K562 (cell line): ENCODE results near the gene PSMC4. TPM values are rescaled to one million over a fixed set of nuclear protein-coding genes. Genes with fewer than 3 reads are reported as not detected.

ENCODE experiments used
- ATAC-seq: fragments of 200-7000 bp; cut with Tn5 transposase; 3 replicates; pipeline ENCODE4 v1.9.1; 2020; ENCODE audit warnings: moderate library complexity
- BruUV-seq: library from RNA; stranded (reverse); fragments of 400-500 nt; replicated peaks from 2 replicates; lab custom pipeline; 2021; lab: Mats Ljungman, UMichigan
- CTCF ChIA-PET: fragments of 300-600 bp; formaldehyde crosslinking; extraction: SDS; loops from one replicate; lab custom pipeline; 2021; ENCODE audit warnings: low intra/inter-chr PET ratio; lab: Yijun Ruan, JAX
- POLR2A ChIA-PET: fragments of 300-600, 350-650 bp; sonication (Branson Sonifier 250); formaldehyde crosslinking; extraction: SDS; loops from one replicate; lab custom pipeline; 2021; ENCODE audit warnings: antibody characterized with exemption, inconsistent platforms; lab: Yijun Ruan, JAX
- DNase-seq, 4 experiments: peaks; one replicate each; pipeline versions ENCODE4 v3.0.0 to v3.0.0-alpha.2; 2011 to 2018; ENCODE audit warnings: low spot score in 3 of 4, mixed read lengths in 3 of 4; ENCODE audit errors: extremely low read depth in 1 of 4
- FAIRE-seq: peaks from 2 replicates; lab custom pipeline; 2011; peaks lifted over from hg19 to GRCh38; lab: Jason Lieb, UNC
- H2AFZ ChIP-seq: 2 replicates; pipeline ENCODE4 v1.6.0; 2011; ENCODE audit warnings: low read depth, low read length, control low read depth, inconsistent platforms
- H3K27ac ChIP-seq: fragments of 200-600 bp; 3 replicates; pipeline ENCODE4 v1.8.0; 2011; ENCODE audit warnings: low read depth, mild to moderate bottlenecking, control low read depth, inconsistent platforms, low read length, moderate library complexity, mixed read lengths; ENCODE audit errors: extremely low read depth
- H3K27me3 ChIP-seq, 2 experiments: fragments of 300-600 bp in 1 of 2; 2 replicates in 1 of 2; 3 replicates in 1 of 2; pipeline versions ENCODE4 v1.6.0 to v1.8.0; 2011; ENCODE audit warnings: inconsistent platforms in 2 of 2, low read length in 2 of 2, mild to moderate bottlenecking in 1 of 2, mixed read lengths in 1 of 2, moderate library complexity in 1 of 2; ENCODE audit not compliant: control insufficient read depth in 2 of 2, insufficient read depth in 2 of 2
- H3K36me3 ChIP-seq: fragments of 300-600 bp; 3 replicates; pipeline ENCODE4 v1.8.0; 2011; ENCODE audit warnings: mild to moderate bottlenecking, low read length, inconsistent platforms; ENCODE audit not compliant: control insufficient read depth, insufficient read depth
- H3K4me1 ChIP-seq, 2 experiments: fragments of 200-600 bp in 1 of 2; replicated peaks in 1 of 2; 2 replicates in 1 of 2; 3 replicates in 1 of 2; pipeline versions ENCODE4 v1.5.1 to v1.8.0; 2011; ENCODE audit warnings: inconsistent platforms in 2 of 2, low read length in 2 of 2, mild to moderate bottlenecking in 1 of 2, mixed read lengths in 1 of 2, moderate library complexity in 1 of 2; ENCODE audit not compliant: control insufficient read depth in 2 of 2, insufficient read depth in 2 of 2
- H3K4me2 ChIP-seq: 2 replicates; pipeline ENCODE4 v1.6.1; 2011; ENCODE audit warnings: low read length, control low read depth, inconsistent platforms, mixed read lengths; ENCODE audit not compliant: insufficient read depth
- H3K4me3 ChIP-seq: fragments of 200-600 bp; sonication (generic), shearing (Covaris generic); 2 replicates; pipeline ENCODE4 v1.5.1; 2016; ENCODE audit warnings: control low read depth, inconsistent platforms
- H3K79me2 ChIP-seq: fragments of 200-600 bp; 3 replicates; pipeline ENCODE4 v1.8.0; 2011; ENCODE audit warnings: low read length, inconsistent platforms; ENCODE audit not compliant: control insufficient read depth, insufficient read depth
- H3K9ac ChIP-seq, 2 experiments: 2 replicates each; pipeline versions ENCODE4 v1.6.0 to v1.6.1; 2011; ENCODE audit warnings: low read depth in 2 of 2, low read length in 2 of 2, control low read depth in 1 of 2, inconsistent platforms in 1 of 2, mild to moderate bottlenecking in 1 of 2, mixed read lengths in 1 of 2; ENCODE audit not compliant: insufficient read depth in 1 of 2
- H3K9me1 ChIP-seq: one replicate; pipeline ENCODE4 v1.6.0; 2011; ENCODE audit warnings: inconsistent platforms, mild to moderate bottlenecking, low read length, moderate library complexity; ENCODE audit not compliant: control insufficient read depth, insufficient read depth
- H3K9me3 ChIP-seq: replicated peaks from 2 replicates; pipeline ENCODE4 v1.5.1; 2011; ENCODE audit warnings: low read depth, low read length, inconsistent platforms; ENCODE audit not compliant: control insufficient read depth, insufficient read depth
- H4K20me1 ChIP-seq: replicated peaks from 2 replicates; pipeline ENCODE4 v1.6.1; 2011; ENCODE audit warnings: low read length, inconsistent platforms, mixed read lengths; ENCODE audit not compliant: control insufficient read depth, insufficient read depth
- ARNT ChIP-seq, 2 experiments: fragments of 450-650 bp; IDR thresholded peaks; 2 replicates each; pipeline ENCODE4 v1.6.1; 2016; ENCODE audit warnings: mild to moderate bottlenecking in 1 of 2
- CGGBP1 ChIP-seq: fragments of 250-450 bp; sonication (Bioruptor Pico); IDR thresholded peaks from 2 replicates; pipeline ENCODE4 v1.9.0; 2021; ENCODE audit warnings: mild to moderate bottlenecking
- FOXJ2 ChIP-seq: fragments of 200-800 bp; sonication (Bioruptor generic); IDR thresholded peaks from 2 replicates; pipeline ENCODE4 v1.6.1; 2016; ENCODE audit warnings: missing genetic modification characterization, missing compliant biosample characterization
- GATAD2B ChIP-seq: fragments of 450-650 bp; IDR thresholded peaks from 2 replicates; pipeline ENCODE4 v1.6.1; 2017; ENCODE audit warnings: mild to moderate bottlenecking, borderline replicate concordance
- LCOR ChIP-seq: sonication (generic); formaldehyde crosslinking; IDR thresholded peaks from 2 replicates; pipeline ENCODE4 v1.8.0; 2022; ENCODE audit warnings: mild to moderate bottlenecking, missing genetic modification reagents
- MTA2 ChIP-seq: fragments of 450-650 bp; IDR thresholded peaks from 2 replicates; pipeline ENCODE4 v1.6.1; 2016; ENCODE audit warnings: low read depth
- MXI1 ChIP-seq: IDR thresholded peaks from 2 replicates; pipeline ENCODE4 v1.6.1; 2011; ENCODE audit warnings: low read depth, mild to moderate bottlenecking, improper control_type of control experiment, low read length
- RBM17 ChIP-seq: fragments of 200-400 bp; formaldehyde crosslinking; IDR thresholded peaks from 2 replicates; pipeline ENCODE4 v1.6.1; 2017; ENCODE audit warnings: low read depth, mild to moderate bottlenecking, low read length, borderline replicate concordance
- SMARCA4 ChIP-seq: fragments of 450-650 bp; IDR thresholded peaks from 2 replicates; pipeline ENCODE4 v1.6.1; 2016
- YBX1 ChIP-seq: fragments of 450-650 bp; IDR thresholded peaks from 2 replicates; pipeline ENCODE4 v1.7.1; 2016; ENCODE audit warnings: mild to moderate bottlenecking
- ZBTB7A ChIP-seq: IDR thresholded peaks from 2 replicates; pipeline ENCODE4 v1.6.1; 2011; ENCODE audit warnings: low read depth, mild to moderate bottlenecking, low read length, moderate library complexity, borderline replicate concordance; ENCODE audit not compliant: control insufficient read depth
- ZC3H4 ChIP-seq: sonication (generic); formaldehyde crosslinking; IDR thresholded peaks from 2 replicates; pipeline ENCODE4 v1.9.0; 2021; ENCODE audit warnings: missing genetic modification reagents, borderline replicate concordance
- ZNF12 ChIP-seq: sonication (generic); formaldehyde crosslinking; IDR thresholded peaks from 2 replicates; pipeline ENCODE4 v1.4.0; 2020; ENCODE audit warnings: mild to moderate bottlenecking, missing genetic modification reagents
- ZNF263 ChIP-seq: sonication (generic); formaldehyde crosslinking; IDR thresholded peaks from 2 replicates; pipeline ENCODE4 v1.8.0; 2022; ENCODE audit warnings: mild to moderate bottlenecking, missing genetic modification reagents, borderline replicate concordance
- ZNF583 ChIP-seq: fragments of 250-450 bp; sonication (Bioruptor Pico); IDR thresholded peaks from 2 replicates; pipeline ENCODE4 v1.4.0; 2020
- ZNF780A ChIP-seq: fragments of 250-450 bp; sonication (Bioruptor Pico); IDR thresholded peaks from 2 replicates; pipeline ENCODE4 v1.5.0; 2021; ENCODE audit warnings: mild to moderate bottlenecking
- WGBS: fragments of 100-300 bp; shearing (Covaris generic); methylation state at CpG from one replicate; pipeline ENCODE4 v1.1.6; 2016; ENCODE audit warnings: low coverage, mixed read lengths; ENCODE audit not compliant: insufficient coverage; ENCODE audit errors: missing lambda C conversion rate; 5-methylcytosine and 5-hydroxymethylcytosine counted together
- in situ Hi-C: fragments of 300-500 bp; cut with MboI; formaldehyde crosslinking; loops from 4 replicates; pipeline ENCODE4 v1.15.0; 2018; ENCODE audit warnings: inconsistent platforms, mixed read lengths
- intact Hi-C: fragments of 100-400 bp; cut with micrococcal nuclease; formaldehyde crosslinking; loops from 2 replicates; pipeline ENCODE4 v1.14.2; 2022
- polyA plus RNA-seq, 8 experiments: library from polyadenylated mRNA; depleted of rRNA in 4 of 8; stranded (reverse) in 5 of 8; unstranded in 3 of 8; fragments of >200 nt; fragmentation: Nextera tagmentation in 2 of 8; fragmentation: Illumina TruSeq in 1 of 8; extraction: Ambion mirVana in 2 of 8; extraction: Trizol in 1 of 8; gene quantifications; 2 replicates each; pipeline versions ENCODE4 v1.2.1 to v1.2.3, GENCODE V29; 2011 to 2014; ENCODE audit warnings: inconsistent platforms in 1 of 8, missing spikeins in 1 of 8
- total RNA-seq, 7 experiments: library from RNA; depleted of rRNA in 6 of 7; stranded (reverse); fragments of >200 nt in 6 of 7; fragmentation: Illumina TruSeq in 2 of 7; extraction: Trizol in 2 of 7; gene quantifications; 2 replicates each; pipeline versions ENCODE4 v1.2.1 to v1.2.3, GENCODE V29; 2011 to 2021; ENCODE audit warnings: low replicate concordance in 1 of 7
- TF ChIP-seq, protein P1 (sequence below): fragments of 250-450 bp; sonication (Bioruptor Pico); IDR thresholded peaks from 2 replicates; pipeline ENCODE4 v1.8.0; 2021; ENCODE audit warnings: mild to moderate bottlenecking, moderate library complexity
- TF ChIP-seq, protein P2 (sequence below): fragments of 450-650 bp; formaldehyde crosslinking; IDR thresholded peaks from 2 replicates; pipeline ENCODE4 v1.4.0; 2022; ENCODE audit warnings: mild to moderate bottlenecking, moderate library complexity

Gene PSMC4
- total and polyA plus RNA-seq, 9 of the 15 experiments (the other 6 are each of a cell fraction or from before 2014, with no cell fraction given), result 45.9 to 475 (median 142) TPM

DNA sequence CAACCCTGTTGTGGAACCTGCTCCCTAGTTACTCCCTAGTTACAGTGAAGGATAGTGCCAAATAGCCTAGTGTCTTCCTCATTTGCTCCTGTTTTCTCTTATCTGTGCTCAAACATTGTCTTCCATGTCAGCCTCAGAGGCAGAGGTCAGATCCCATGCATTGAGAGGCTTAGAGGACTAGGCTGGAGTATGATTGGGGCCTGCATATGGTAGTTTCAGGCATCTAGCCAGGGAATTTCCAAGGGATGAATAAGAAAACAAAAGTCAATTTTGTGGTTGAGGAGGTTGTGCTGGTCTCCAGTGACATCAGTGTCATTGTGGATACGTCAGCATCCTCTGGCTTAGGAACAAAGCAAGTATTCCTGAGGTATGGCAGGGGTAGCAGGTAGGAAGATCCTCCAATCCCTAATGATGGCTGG, 35.3 kb downstream of the PSMC4 start:
- Histone ChIP-seq H2AFZ (peak overlapping the region; percentile 25; the same call in 1 of the 2 replicates), H3K4me3 (no peak overlapping the region), H3K27me3 (no peaks in the 10 kb centered on the region), H4K20me1 (no peaks in the 10 kb centered on the region), H3K79me2 (no peaks in the 10 kb centered on the region), H3K4me1 (peaks cover 4 to 17% of the 10 kb centered on the region in 2 experiments; a peak in 4 of 5 replicates), H3K4me2 (peak overlapping the region; percentile 59), H3K27ac (peak overlapping the region; percentile 66), H3K36me3 (peaks cover 26% of the 10 kb centered on the region), H3K9me3 (no peaks in the 10 kb centered on the region), H3K9ac (peak overlapping the region in 1 of 2 experiments; percentile 17; a peak in 1 of 4 replicates), H3K9me1 (no peaks in the 10 kb centered on the region)
- BruUV-seq, result no TSS peak
- DNase-seq (peak; percentile 56 to 86 (median 65)), FAIRE-seq (peak; percentile 95), ATAC-seq (peak; percentile 73)
- 25% methylated on average over 1 of the region's 1 CpG for WGBS
- in situ Hi-C loops (no loop called here), intact Hi-C loops (no loop called here)
- ChIA-PET CTCF (no interaction called here), POLR2A (no interaction called here)
- TF ChIP-seq, protein P1, sequence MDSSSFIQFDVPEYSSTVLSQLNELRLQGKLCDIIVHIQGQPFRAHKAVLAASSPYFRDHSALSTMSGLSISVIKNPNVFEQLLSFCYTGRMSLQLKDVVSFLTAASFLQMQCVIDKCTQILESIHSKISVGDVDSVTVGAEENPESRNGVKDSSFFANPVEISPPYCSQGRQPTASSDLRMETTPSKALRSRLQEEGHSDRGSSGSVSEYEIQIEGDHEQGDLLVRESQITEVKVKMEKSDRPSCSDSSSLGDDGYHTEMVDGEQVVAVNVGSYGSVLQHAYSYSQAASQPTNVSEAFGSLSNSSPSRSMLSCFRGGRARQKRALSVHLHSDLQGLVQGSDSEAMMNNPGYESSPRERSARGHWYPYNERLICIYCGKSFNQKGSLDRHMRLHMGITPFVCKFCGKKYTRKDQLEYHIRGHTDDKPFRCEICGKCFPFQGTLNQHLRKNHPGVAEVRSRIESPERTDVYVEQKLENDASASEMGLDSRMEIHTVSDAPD (CRISPR knock-in tag), result no peak
- TF ChIP-seq ZBTB7A (no peak), MTA2 (peak; percentile 87), RBM17 (no peak), FOXJ2 (peak; percentile 98), GATAD2B (no peak), ZC3H4 (CRISPR knock-in tag) (no peak), ZNF12 (CRISPR knock-in tag) (no peak), ARNT (IDR thresholded peaks at IDR 0.05) (0 out of 4 replicates have a peak, but pooled peaks of 1 of the 2 experiments have one; percentile 52), LCOR (CRISPR knock-in tag) (0 out of 2 replicates have a peak, but pooled peaks have one; percentile 45), MXI1 (0 out of 2 replicates have a peak, but pooled peaks have one; percentile 72), SMARCA4 (peak; percentile 76), ZNF780A (CRISPR knock-in tag) (no peak), ZNF583 (CRISPR knock-in tag) (no peak), CGGBP1 (CRISPR knock-in tag) (no peak), ZNF263 (CRISPR knock-in tag) (no peak), YBX1 (no peak)
- TF ChIP-seq, protein P2, sequence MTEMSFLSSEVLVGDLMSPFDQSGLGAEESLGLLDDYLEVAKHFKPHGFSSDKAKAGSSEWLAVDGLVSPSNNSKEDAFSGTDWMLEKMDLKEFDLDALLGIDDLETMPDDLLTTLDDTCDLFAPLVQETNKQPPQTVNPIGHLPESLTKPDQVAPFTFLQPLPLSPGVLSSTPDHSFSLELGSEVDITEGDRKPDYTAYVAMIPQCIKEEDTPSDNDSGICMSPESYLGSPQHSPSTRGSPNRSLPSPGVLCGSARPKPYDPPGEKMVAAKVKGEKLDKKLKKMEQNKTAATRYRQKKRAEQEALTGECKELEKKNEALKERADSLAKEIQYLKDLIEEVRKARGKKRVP, result no peak
